ENCODE measurements around the gene PHTF1. TPM values are rescaled to one million over a fixed set of nuclear protein-coding genes. Genes with fewer than 3 reads are reported as not detected.

PHTF1 gene
- total RNA-seq, 1 donor: 8.1 TPM

- H3K4me1 ChIP-seq (ENCODE audit: insufficient read depth, low read length): peaks cover 7% of the 10 kb centered on the region
- no peaks in the 10 kb centered on the region for H3K27me3 ChIP-seq (ENCODE audit: insufficient read depth, low read length)
- no peaks in the 10 kb centered on the region for H3K9me3 ChIP-seq (ENCODE audit: low read depth, low read length)
- no peak overlapping the region for H3K4me3 ChIP-seq (ENCODE audit: low read length)
These were observed 57.9 kb downstream of the PHTF1 start for GRCh38 chr1:113701429-113701828.

GRCh38 chr1:113694910-113695309, 64.4 kb downstream of the PHTF1 start:
- Histone ChIP-seq H3K9me3 (ENCODE audit: low read depth, low read length) (peaks cover 17% of the 10 kb centered on the region), H3K4me1 (ENCODE audit: insufficient read depth, low read length) (no peaks in the 10 kb centered on the region), H3K27me3 (ENCODE audit: insufficient read depth, low read length) (no peaks in the 10 kb centered on the region), H3K4me3 (ENCODE audit: low read length) (no peak overlapping the region)

- no peaks in the 10 kb centered on the region for H3K4me1 ChIP-seq (ENCODE audit: insufficient read depth, low read length)
- no peak overlapping the region for H3K4me3 ChIP-seq (ENCODE audit: low read length)
- no peaks in the 10 kb centered on the region for H3K27me3 ChIP-seq (ENCODE audit: insufficient read depth, low read length)
These were observed 66.4 kb downstream of the PHTF1 start for GRCh38 chr1:113692824-113693431.

GRCh38 chr1:113692342-113692741, 66.9 kb downstream of the PHTF1 start:
- Histone ChIP-seq H3K4me1 (ENCODE audit: insufficient read depth, low read length) (no peaks in the 10 kb centered on the region), H3K4me3 (ENCODE audit: low read length) (no peak overlapping the region), H3K27me3 (ENCODE audit: insufficient read depth, low read length) (no peaks in the 10 kb centered on the region), H3K9me3 (ENCODE audit: low read depth, low read length) (peaks cover 17% of the 10 kb centered on the region)

More at GRCh38 chr1:113692824-113693431, 66.4 kb downstream of the PHTF1 start:
- peaks cover 17% of the 10 kb centered on the region for H3K9me3 ChIP-seq (ENCODE audit: low read depth, low read length)

GRCh38 chr1:113691184-113691583, 68.1 kb downstream of the PHTF1 start:
- H3K4me3 ChIP-seq (ENCODE audit: low read length): no peak overlapping the region
- no peaks in the 10 kb centered on the region for H3K4me1 ChIP-seq (ENCODE audit: insufficient read depth, low read length)
- no peaks in the 10 kb centered on the region for H3K27me3 ChIP-seq (ENCODE audit: insufficient read depth, low read length)
- peaks cover 17% of the 10 kb centered on the region for H3K9me3 ChIP-seq (ENCODE audit: low read depth, low read length)

GRCh38 chr1:113686891-113687618, 72.2 kb downstream of the PHTF1 start:
- Histone ChIP-seq H3K27me3 (ENCODE audit: insufficient read depth, low read length) (no peaks in the 10 kb centered on the region), H3K4me1 (ENCODE audit: insufficient read depth, low read length) (peaks cover 11% of the 10 kb centered on the region), H3K9me3 (ENCODE audit: low read depth, low read length) (no peaks in the 10 kb centered on the region), H3K4me3 (ENCODE audit: low read length) (no peak overlapping the region)

GRCh38 chr1:113684153-113684541, 75.1 kb downstream of the PHTF1 start:
- H3K4me3 ChIP-seq (ENCODE audit: low read length): no peak overlapping the region
- peaks cover 11% of the 10 kb centered on the region for H3K4me1 ChIP-seq (ENCODE audit: insufficient read depth, low read length)
- no peaks in the 10 kb centered on the region for H3K9me3 ChIP-seq (ENCODE audit: low read depth, low read length)

GRCh38 chr1:113683384-113684152, 75.7 kb downstream of the PHTF1 start:
- Histone ChIP-seq H3K9me3 (ENCODE audit: low read depth, low read length) (no peaks in the 10 kb centered on the region), H3K27me3 (ENCODE audit: insufficient read depth, low read length) (no peaks in the 10 kb centered on the region), H3K4me1 (ENCODE audit: insufficient read depth, low read length) (peaks cover 11% of the 10 kb centered on the region), H3K4me3 (ENCODE audit: low read length) (no peak overlapping the region)

More at GRCh38 chr1:113684153-113684541, 75.1 kb downstream of the PHTF1 start:
- H3K27me3 ChIP-seq (ENCODE audit: insufficient read depth, low read length): no peaks in the 10 kb centered on the region

GRCh38 chr1:113681596-113682337, 77.5 kb downstream of the PHTF1 start:
- Histone ChIP-seq H3K4me3 (ENCODE audit: low read length) (no peak overlapping the region), H3K27me3 (ENCODE audit: insufficient read depth, low read length) (no peaks in the 10 kb centered on the region), H3K9me3 (ENCODE audit: low read depth, low read length) (no peaks in the 10 kb centered on the region), H3K4me1 (ENCODE audit: insufficient read depth, low read length) (peaks cover 11% of the 10 kb centered on the region)

- H3K4me1 ChIP-seq (ENCODE audit: insufficient read depth, low read length): peaks cover 8% of the 10 kb centered on the region
- no peaks in the 10 kb centered on the region for H3K9me3 ChIP-seq (ENCODE audit: low read depth, low read length)
- no peaks in the 10 kb centered on the region for H3K27me3 ChIP-seq (ENCODE audit: insufficient read depth, low read length)
- no peak overlapping the region for H3K4me3 ChIP-seq (ENCODE audit: low read length)
These were observed 81.2 kb downstream of the PHTF1 start for GRCh38 chr1:113678159-113678469.

GRCh38 chr1:113677250-113678158, 81.8 kb downstream of the PHTF1 start:
- H3K9me3 ChIP-seq (ENCODE audit: low read depth, low read length): no peaks in the 10 kb centered on the region
- peaks cover 7% of the 10 kb centered on the region for H3K4me1 ChIP-seq (ENCODE audit: insufficient read depth, low read length)
- no peak overlapping the region for H3K4me3 ChIP-seq (ENCODE audit: low read length)
- H3K27me3 ChIP-seq (ENCODE audit: insufficient read depth, low read length): no peaks in the 10 kb centered on the region

GRCh38 chr1:113676524-113676923, 82.8 kb downstream of the PHTF1 start:
- H3K4me1 ChIP-seq (ENCODE audit: insufficient read depth, low read length): peaks cover 7% of the 10 kb centered on the region
- no peaks in the 10 kb centered on the region for H3K27me3 ChIP-seq (ENCODE audit: insufficient read depth, low read length)
- no peak overlapping the region for H3K4me3 ChIP-seq (ENCODE audit: low read length)
- no peaks in the 10 kb centered on the region for H3K9me3 ChIP-seq (ENCODE audit: low read depth, low read length)

- no peaks in the 10 kb centered on the region for H3K27me3 ChIP-seq (ENCODE audit: insufficient read depth, low read length)
These were observed 84.0 kb downstream of the PHTF1 start for GRCh38 chr1:113675302-113675701.

GRCh38 chr1:113674591-113674990, 84.7 kb downstream of the PHTF1 start:
- Histone ChIP-seq H3K9me3 (ENCODE audit: low read depth, low read length) (no peaks in the 10 kb centered on the region), H3K4me1 (ENCODE audit: insufficient read depth, low read length) (peaks cover 7% of the 10 kb centered on the region), H3K4me3 (ENCODE audit: low read length) (no peak overlapping the region), H3K27me3 (ENCODE audit: insufficient read depth, low read length) (no peaks in the 10 kb centered on the region)

More at GRCh38 chr1:113675302-113675701, 84.0 kb downstream of the PHTF1 start:
- Histone ChIP-seq H3K4me1 (ENCODE audit: insufficient read depth, low read length) (peaks cover 7% of the 10 kb centered on the region), H3K9me3 (ENCODE audit: low read depth, low read length) (no peaks in the 10 kb centered on the region), H3K4me3 (ENCODE audit: low read length) (no peak overlapping the region)
